Skeletal muscle tissue (tissue), 1 donor: ENCODE measurements around the gene BST2. TPM values are rescaled to one million over a fixed set of nuclear protein-coding genes. Genes with fewer than 3 reads are reported as not detected.

ENCODE experiments used
- total RNA-seq: library from RNA; depleted of rRNA; stranded (reverse); fragments of >200 nt; gene quantifications from one replicate; pipeline ENCODE4 v1.2.3, GENCODE V29; 2014

Gene BST2
- total RNA-seq, 1 donor from 2014 or later, result 11.5 TPM

Other genes starting within 250 kb of the BST2 start
- 19.3 TPM for gene USE1, start 190.3 kb downstream of the BST2 start, total RNA-seq
- gene OCEL1, start 179.4 kb downstream of the BST2 start, total RNA-seq, result 4.7 TPM
- 21.9 TPM for gene NR2F6, start 159.7 kb downstream of the BST2 start, total RNA-seq
- gene USHBP1, start 140.9 kb downstream of the BST2 start, total RNA-seq, result 2.1 TPM
- gene BABAM1, start 138.2 kb downstream of the BST2 start, total RNA-seq, result 64.7 TPM
- gene ANKLE1, start 123.7 kb downstream of the BST2 start, total RNA-seq, result 0.52 TPM
- 6.8 TPM for gene ABHD8, start 102.2 kb downstream of the BST2 start, total RNA-seq
- 11.5 TPM for gene MRPL34, start 99.8 kb downstream of the BST2 start, total RNA-seq
- 5.7 TPM for gene DDA1, start 96.1 kb downstream of the BST2 start, total RNA-seq
- gene ANO8, start 70.8 kb downstream of the BST2 start, total RNA-seq, result 1.6 TPM
- 4.7 TPM for gene GTPBP3, start 68.1 kb downstream of the BST2 start, total RNA-seq
- gene PLVAP, start 28.3 kb downstream of the BST2 start, total RNA-seq, result 12.5 TPM
- gene CCDC194, start 11.4 kb downstream of the BST2 start, total RNA-seq, result not detected
- gene MVB12A, start 14.4 kb upstream of the BST2 start, total RNA-seq, result 21.9 TPM
- 0.52 TPM for gene TMEM221, start 43.0 kb upstream of the BST2 start, total RNA-seq
- not detected for gene NXNL1, start 55.3 kb upstream of the BST2 start, total RNA-seq
- 12.0 TPM for gene SLC27A1, start 64.9 kb upstream of the BST2 start, total RNA-seq
- gene PGLS, start 106.0 kb upstream of the BST2 start, total RNA-seq, result 39.1 TPM
- gene COLGALT1, start 150.0 kb upstream of the BST2 start, total RNA-seq, result 38.1 TPM